Uterus (tissue), 2 donors: ENCODE measurements around the gene NUCB2.

ENCODE experiments used
- CTCF ChIP-seq, 4 experiments: fragments of 200-600 bp in 2 of 4; fragments of 450-650 bp in 2 of 4; sonication (generic) in 2 of 4; IDR thresholded peaks; one replicate each; pipeline ENCODE4 v1.5.1; 2016 to 2019; ENCODE audit warnings: antibody characterized with exemption in 4 of 4, mild to moderate bottlenecking in 2 of 4, moderate library complexity in 1 of 4
- POLR2A ChIP-seq, 2 donors: fragments of 450-650 bp; IDR thresholded peaks; one replicate each; pipeline ENCODE4 v1.6.1; 2016; ENCODE audit warnings: antibody characterized with exemption in 2 of 2, mild to moderate bottlenecking in 1 of 2, moderate library complexity in 1 of 2

- TF ChIP-seq CTCF (IDR thresholded peaks at IDR 0.05) (no peak), POLR2A (IDR thresholded peaks at IDR 0.05) (no peak)
Observed at GRCh38 chr11:17266781-17267180, 9.8 kb upstream of the NUCB2 start.
